KMS-11 (cell line): ENCODE data around the gene CDC5L.

Experiments
- H2AFZ ChIP-seq: fragments of 200-600 bp; sonication (generic); 2 replicates; pipeline ENCODE4 v1.6.1; 2016; ENCODE audit warnings: antibody characterized with exemption, mixed run types, low read depth
- H3K27ac ChIP-seq: fragments of 200-600 bp; sonication (generic); 2 replicates; pipeline ENCODE4 v1.6.1; 2016; ENCODE audit warnings: mild to moderate bottlenecking, mixed run types
- H3K27me3 ChIP-seq: fragments of 200-600 bp; sonication (generic); 2 replicates; pipeline ENCODE4 v1.6.1; 2017; ENCODE audit warnings: mild to moderate bottlenecking, low read depth, mixed run types, moderate library complexity; ENCODE audit not compliant: insufficient read depth
- H3K36me3 ChIP-seq: fragments of 200-600 bp; sonication (generic); 2 replicates; pipeline ENCODE4 v1.6.1; 2017; ENCODE audit warnings: mild to moderate bottlenecking, mixed run types; ENCODE audit not compliant: insufficient read depth
- H3K4me1 ChIP-seq: fragments of 200-600 bp; sonication (generic); 2 replicates; pipeline ENCODE4 v1.6.1; 2016; ENCODE audit warnings: mild to moderate bottlenecking, low read depth, mixed run types; ENCODE audit not compliant: poor library complexity, severe bottlenecking
- H3K4me2 ChIP-seq: fragments of 200-600 bp; sonication (generic); 2 replicates; pipeline ENCODE4 v1.7.0; 2016; ENCODE audit warnings: mild to moderate bottlenecking, mixed run types
- H3K4me3 ChIP-seq: fragments of 200-600 bp; sonication (generic); IDR thresholded peaks from 2 replicates; pipeline ENCODE4 v1.6.1; 2017; ENCODE audit warnings: low read depth, low read length, mixed read lengths; ENCODE audit not compliant: insufficient read depth
- H3K79me2 ChIP-seq: fragments of 200-600 bp; sonication (generic); 2 replicates; pipeline ENCODE4 v1.6.1; 2016; ENCODE audit warnings: low read depth, mixed run types; ENCODE audit not compliant: insufficient read depth
- H3K9ac ChIP-seq: fragments of 200-600 bp; sonication (generic); 2 replicates; pipeline ENCODE4 v1.6.1; 2016; ENCODE audit warnings: mild to moderate bottlenecking, mixed run types
- H4K20me1 ChIP-seq: fragments of 200-600 bp; sonication (generic); 2 replicates; pipeline ENCODE4 v1.6.1; 2016; ENCODE audit warnings: mild to moderate bottlenecking, mixed run types; ENCODE audit not compliant: insufficient read depth
- CTCF ChIP-seq: fragments of 200-600 bp; sonication (generic); conservative IDR thresholded peaks from 2 replicates; pipeline ENCODE4 v1.6.1; 2017; ENCODE audit warnings: low read depth, mild to moderate bottlenecking, antibody characterized with exemption, low read length, moderate library complexity, mixed read lengths

CDC5L gene

DNA sequence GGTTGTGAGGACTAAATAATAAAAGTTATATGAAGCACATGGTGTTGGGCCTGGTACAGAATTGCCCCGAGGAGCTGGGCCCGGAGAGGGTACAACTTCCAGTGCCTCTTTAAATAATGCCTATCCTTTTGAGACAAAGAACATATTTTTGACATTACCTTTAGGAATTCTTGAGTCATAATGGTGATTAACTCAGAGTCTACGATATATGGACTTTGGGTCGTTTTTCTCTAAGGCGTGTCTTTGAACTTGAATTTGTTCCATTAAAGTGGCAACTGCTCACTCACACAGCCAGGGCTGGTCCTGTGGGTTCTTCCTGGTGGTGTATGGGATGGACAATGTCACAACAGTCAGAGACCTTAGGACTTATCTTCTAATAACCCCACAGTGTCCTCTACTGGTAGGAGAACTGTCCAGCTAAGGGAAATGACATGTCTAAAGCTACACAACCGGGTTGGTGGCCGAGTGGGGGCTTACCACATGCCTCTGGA is 106.5 kb downstream of the CDC5L start:
- Histone ChIP-seq H3K36me3 (no peaks in the 10 kb centered on the region), H3K4me1 (no peaks in the 10 kb centered on the region), H3K27ac (no peak overlapping the region), H3K79me2 (no peaks in the 10 kb centered on the region), H3K4me2 (no peak overlapping the region), H3K4me3 (no peak overlapping the region), H3K27me3 (no peaks in the 10 kb centered on the region), H4K20me1 (no peaks in the 10 kb centered on the region), H3K9ac (no peak overlapping the region), H2AFZ (no peak overlapping the region)
- TF ChIP-seq CTCF = no peak

DNA sequence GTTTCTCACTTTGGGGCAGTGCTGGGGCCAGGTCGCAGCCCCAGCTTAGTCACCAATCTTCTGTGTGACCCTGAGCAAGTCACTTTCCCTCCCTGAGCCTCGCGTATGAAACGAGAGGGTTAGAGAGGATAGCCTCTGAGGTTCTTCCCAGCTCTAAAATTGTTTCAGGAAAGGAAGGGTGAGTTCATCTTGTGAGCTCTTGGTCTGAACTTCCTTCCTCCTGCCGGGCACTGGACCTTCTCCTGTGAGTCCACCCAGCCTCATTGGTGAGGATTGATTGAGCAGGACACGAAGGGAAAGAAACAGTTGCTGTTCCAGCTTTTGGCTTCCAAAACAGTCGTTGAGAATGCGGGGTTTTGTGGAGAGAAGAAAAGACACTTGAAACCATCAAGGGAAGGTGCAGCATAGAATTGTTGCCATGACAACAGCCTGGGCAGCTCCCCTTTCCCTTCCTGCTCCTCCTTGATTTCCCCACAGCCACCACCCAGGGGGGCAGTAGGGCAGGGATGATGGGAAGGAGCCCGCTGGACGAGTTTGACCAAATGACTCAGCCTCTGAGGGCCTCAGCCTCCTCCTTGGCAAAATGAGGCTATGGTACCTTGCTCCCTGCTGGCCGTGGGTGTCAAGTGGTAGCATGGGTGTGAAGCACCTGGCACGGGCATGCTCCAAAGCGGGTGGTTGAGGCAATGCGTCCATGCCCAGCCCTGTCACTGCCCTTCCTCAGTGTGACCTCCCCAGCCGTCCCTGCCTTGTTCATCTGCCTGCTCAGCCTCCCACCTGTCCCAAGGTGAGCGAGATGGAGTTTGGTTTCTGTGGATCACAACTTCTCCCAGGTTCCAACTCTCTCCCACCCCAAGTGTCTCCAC is 107.8 kb downstream of the CDC5L start:
- no peaks in the 10 kb centered on the region for H4K20me1 ChIP-seq
- H3K27me3 ChIP-seq = no peaks in the 10 kb centered on the region
- no peaks in the 10 kb centered on the region for H3K36me3 ChIP-seq
- H3K79me2 ChIP-seq = no peaks in the 10 kb centered on the region
- no peaks in the 10 kb centered on the region for H3K4me1 ChIP-seq
- H3K9ac ChIP-seq = no peak overlapping the region
- H3K27ac ChIP-seq = no peak overlapping the region
- no peak overlapping the region for H2AFZ ChIP-seq
- H3K4me2 ChIP-seq = no peak overlapping the region
- no peak for TF ChIP-seq CTCF
- no peak overlapping the region for H3K4me3 ChIP-seq

DNA sequence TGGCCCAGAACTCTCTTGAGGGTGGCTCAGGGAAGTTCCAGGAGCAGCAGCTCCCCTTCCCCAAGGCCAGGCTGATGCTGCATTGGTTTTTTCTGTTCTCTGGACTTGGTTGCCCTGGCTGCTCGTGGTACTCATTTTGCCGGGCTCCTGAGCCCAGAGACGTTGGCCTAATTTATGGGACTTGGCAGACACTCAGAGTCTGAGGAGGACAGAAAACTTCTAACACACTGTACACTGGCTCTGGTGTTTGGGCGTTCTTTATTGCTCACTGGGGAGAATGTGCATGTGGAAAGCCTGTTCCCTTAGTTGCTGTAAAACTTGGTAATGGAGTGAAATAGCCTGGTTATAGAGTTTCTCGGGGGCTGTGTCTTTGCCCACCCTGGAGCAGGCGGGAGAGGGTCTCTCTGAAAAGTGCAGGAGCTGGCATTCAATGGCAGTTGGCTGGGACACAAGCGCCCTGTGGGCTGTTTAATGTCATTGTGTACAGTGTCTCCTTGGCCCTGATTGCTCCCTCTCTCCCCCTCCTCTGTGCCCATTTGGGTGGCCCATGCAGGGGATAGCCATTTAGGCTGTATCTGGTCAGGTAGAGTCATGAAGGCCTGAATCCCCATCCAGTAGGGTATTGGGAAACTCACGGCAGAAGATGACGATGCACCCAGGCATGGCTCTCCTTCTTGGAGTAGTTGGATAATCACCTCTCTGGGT is 109.3 kb downstream of the CDC5L start:
- Histone ChIP-seq H3K36me3 (no peaks in the 10 kb centered on the region), H3K9ac (no peak overlapping the region), H4K20me1 (no peaks in the 10 kb centered on the region), H3K4me3 (no peak overlapping the region), H3K4me2 (no peak overlapping the region), H3K27ac (no peak overlapping the region), H2AFZ (no peak overlapping the region), H3K27me3 (no peaks in the 10 kb centered on the region), H3K4me1 (no peaks in the 10 kb centered on the region), H3K79me2 (no peaks in the 10 kb centered on the region)
- no peak for TF ChIP-seq CTCF

DNA sequence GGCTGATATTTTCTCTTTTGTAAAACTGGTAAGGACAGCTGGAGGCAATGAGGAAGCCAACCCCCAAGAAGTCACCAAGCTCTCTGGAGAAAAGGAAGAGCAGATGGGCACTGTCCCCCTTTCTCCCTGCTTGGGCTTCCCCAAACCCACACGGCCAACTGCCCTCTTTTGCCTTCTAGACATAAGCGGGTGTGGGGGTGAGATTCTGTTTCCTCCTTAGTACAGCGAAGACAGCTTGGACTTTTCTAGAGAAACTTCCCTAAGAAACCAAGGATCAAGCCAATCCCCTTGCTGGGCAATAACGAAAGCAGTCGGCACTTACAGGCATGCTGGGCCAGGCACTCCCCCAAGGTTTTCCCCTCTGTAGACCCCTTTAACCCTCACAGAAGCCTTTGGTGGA is 110.3 kb downstream of the CDC5L start:
- Histone ChIP-seq H3K27ac (no peak overlapping the region), H3K79me2 (no peaks in the 10 kb centered on the region), H3K4me1 (no peaks in the 10 kb centered on the region), H3K27me3 (no peaks in the 10 kb centered on the region), H3K4me2 (no peak overlapping the region), H4K20me1 (no peaks in the 10 kb centered on the region), H3K36me3 (no peaks in the 10 kb centered on the region), H2AFZ (no peak overlapping the region), H3K4me3 (no peak overlapping the region), H3K9ac (no peak overlapping the region)
- TF ChIP-seq CTCF = no peak
